DOHH2 (cell line): Measurements from ENCODE around the gene SEMA5A.

Experiments
- CTCF ChIP-seq: fragments of 200-600 bp; sonication (generic); IDR thresholded peaks from one replicate; pipeline ENCODE4 v1.5.1; 2014; ENCODE audit warnings: antibody characterized with exemption, mild to moderate bottlenecking, low read depth, low read length; ENCODE audit not compliant: poor library complexity, severe bottlenecking
- EZH2phosphoT487 ChIP-seq: fragments of 200-600 bp; sonication (generic); IDR thresholded peaks from 2 replicates; pipeline ENCODE4 v1.6.1; 2017; ENCODE audit warnings: borderline replicate concordance, mild to moderate bottlenecking, antibody characterized with exemption, low read length, moderate library complexity, mixed read lengths

GRCh38 chr5:9183992-9184391 is 361.9 kb downstream of the SEMA5A start:
- TF ChIP-seq CTCF = no peak
- no peak for TF ChIP-seq EZH2phosphoT487
